Trophoblast cell (in vitro differentiated cells and primary cell): Measurements from ENCODE around the gene SF3A1.

ENCODE experiments used
- DNase-seq, 2 donors: peaks; one replicate each; pipeline ENCODE4 v3.0.0-alpha.2; 2016
- H2AFZ ChIP-seq: 2 replicates; pipeline ENCODE4 v1.6.1; 2013; ENCODE audit warnings: low read length, moderate library complexity, mild to moderate bottlenecking; ENCODE audit not compliant: insufficient read depth, poor library complexity
- H2AK5ac ChIP-seq: 2 replicates; pipeline ENCODE4 v1.6.1; 2013; ENCODE audit warnings: mild to moderate bottlenecking, low read length
- H2BK120ac ChIP-seq: 2 replicates; pipeline ENCODE4 v1.6.1; 2013; ENCODE audit warnings: low read length, mild to moderate bottlenecking, moderate library complexity; ENCODE audit not compliant: insufficient read depth, poor library complexity
- H2BK12ac ChIP-seq: 2 replicates; pipeline ENCODE4 v1.6.1; 2013; ENCODE audit warnings: mild to moderate bottlenecking, low read length, moderate library complexity
- H2BK5ac ChIP-seq: 2 replicates; pipeline ENCODE4 v1.6.1; 2013; ENCODE audit warnings: low read length, low read depth, moderate library complexity, mild to moderate bottlenecking; ENCODE audit not compliant: poor library complexity
- H3K14ac ChIP-seq: 2 replicates; pipeline ENCODE4 v1.6.1; 2013; ENCODE audit warnings: mild to moderate bottlenecking, low read length
- H3K18ac ChIP-seq: 2 replicates; pipeline ENCODE4 v1.6.1; 2013; ENCODE audit warnings: mild to moderate bottlenecking, low read length
- H3K23ac ChIP-seq: 2 replicates; pipeline ENCODE4 v1.6.1; 2013; ENCODE audit warnings: low read length
- H3K27ac ChIP-seq: 2 replicates; pipeline ENCODE4 v1.5.1; 2013; ENCODE audit warnings: low read depth, mild to moderate bottlenecking, inconsistent platforms, low read length, moderate library complexity
- H3K27me3 ChIP-seq: 2 replicates; pipeline ENCODE4 v1.6.1; 2013; ENCODE audit warnings: inconsistent platforms, mild to moderate bottlenecking, low read length, moderate library complexity; ENCODE audit not compliant: insufficient read depth
- H3K36me3 ChIP-seq, 2 experiments: 1 replicate in 1 of 2; 2 replicates in 1 of 2; pipeline ENCODE4 v1.6.1; 2013; ENCODE audit warnings: low read length in 2 of 2, mild to moderate bottlenecking in 2 of 2, moderate library complexity in 1 of 2; ENCODE audit not compliant: insufficient read depth in 2 of 2, control insufficient read depth in 1 of 2
- H3K4ac ChIP-seq: 2 replicates; pipeline ENCODE4 v1.6.1; 2013; ENCODE audit warnings: low read depth, mild to moderate bottlenecking, low read length, moderate library complexity
- H3K4me1 ChIP-seq, 2 experiments: 1 replicate in 1 of 2; 2 replicates in 1 of 2; pipeline ENCODE4 v1.6.1; 2013; ENCODE audit warnings: low read length in 2 of 2, mild to moderate bottlenecking in 2 of 2, moderate library complexity in 1 of 2; ENCODE audit not compliant: insufficient read depth in 2 of 2, control insufficient read depth in 1 of 2
- H3K4me2 ChIP-seq: 2 replicates; pipeline ENCODE4 v1.6.1; 2013; ENCODE audit warnings: inconsistent platforms, mild to moderate bottlenecking, low read length, moderate library complexity
- H3K4me3 ChIP-seq: 2 replicates; pipeline ENCODE4 v1.5.1; 2013; ENCODE audit warnings: mild to moderate bottlenecking, low read depth, low read length, inconsistent platforms
- H3K79me1 ChIP-seq: one replicate; pipeline ENCODE4 v1.6.1; 2013; ENCODE audit warnings: low read length
- H3K79me2 ChIP-seq: 2 replicates; pipeline ENCODE4 v1.6.1; 2013; ENCODE audit warnings: low read length, mild to moderate bottlenecking; ENCODE audit not compliant: control insufficient read depth, insufficient read depth, poor library complexity
- H3K9ac ChIP-seq: 2 replicates; pipeline ENCODE4 v1.6.1; 2013; ENCODE audit warnings: mild to moderate bottlenecking, low read length
- H3K9me3 ChIP-seq: 2 replicates; pipeline ENCODE4 v1.6.1; 2013; ENCODE audit warnings: low read depth, mild to moderate bottlenecking, control low read depth, inconsistent platforms, low read length; ENCODE audit not compliant: insufficient read depth
- H4K12ac ChIP-seq: 2 replicates; pipeline ENCODE4 v1.6.1; 2013; ENCODE audit warnings: low read depth, mild to moderate bottlenecking, low read length, moderate library complexity
- H4K8ac ChIP-seq: 2 replicates; pipeline ENCODE4 v1.6.1; 2013; ENCODE audit warnings: low read depth, mild to moderate bottlenecking, low read length, moderate library complexity
- H4K91ac ChIP-seq: one replicate; pipeline ENCODE4 v1.6.1; 2013; ENCODE audit warnings: low read depth, mild to moderate bottlenecking, low read length, moderate library complexity
- WGBS: extraction: QIAGEN DNeasy Blood & Tissue Kit; methylation state at CpG from one replicate; pipeline ENCODE4 v1.1.7; 2013; ENCODE audit warnings: missing lambda C conversion rate; ENCODE audit not compliant: insufficient read length, insufficient coverage; ENCODE audit errors: extremely low coverage; 5-methylcytosine and 5-hydroxymethylcytosine counted together

The SF3A1 gene

DNA sequence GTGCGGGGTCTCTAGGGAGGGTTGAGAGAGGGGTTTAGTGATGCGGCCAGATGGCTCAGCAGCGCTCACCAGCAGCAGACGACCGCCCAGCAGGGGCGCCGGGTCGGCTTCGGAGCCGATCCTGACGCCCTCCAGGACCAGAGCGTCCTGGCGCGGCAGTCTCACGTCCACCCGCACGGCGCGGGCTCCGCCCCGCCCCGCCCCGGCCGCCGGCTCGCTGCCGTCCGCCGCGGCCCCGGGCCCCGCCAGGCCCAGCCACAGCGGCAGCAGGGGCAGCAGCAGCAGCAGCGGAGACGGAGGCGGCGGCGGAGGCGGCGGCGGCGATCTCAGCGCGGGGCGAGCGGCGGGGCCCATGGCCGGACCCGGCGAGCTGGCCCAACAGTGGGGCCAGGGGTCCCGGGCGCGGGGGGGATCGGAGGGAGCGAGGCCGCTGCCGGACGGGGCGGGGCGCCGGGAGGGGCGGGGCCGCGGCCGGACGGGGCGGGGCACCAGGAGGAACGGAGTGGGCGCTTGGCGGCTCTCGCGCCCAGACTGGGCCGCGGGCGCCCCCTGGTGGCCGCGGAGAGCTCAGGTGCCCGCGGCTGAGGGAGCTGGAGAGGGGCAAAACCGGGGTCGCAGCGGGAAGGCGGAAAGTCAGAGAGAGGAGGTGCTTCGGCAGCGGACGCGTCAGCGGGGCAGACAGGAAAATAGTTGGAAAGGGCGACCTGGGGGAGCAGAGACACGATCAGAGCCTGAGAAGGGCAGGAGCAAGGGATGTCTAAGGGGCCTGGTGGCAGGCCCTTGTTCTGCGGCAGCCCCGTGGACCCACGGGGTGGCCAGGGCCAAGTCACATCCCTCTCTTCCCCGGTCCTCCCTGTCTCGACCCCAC is 30.5 kb upstream of the SF3A1 start, which contains the start of gene RNF215:
RNF215 (minus strand) TSS at position 452 of the 868 bp plus-strand sequence; CDS start at position 354, 98 bp downstream.
- no CpG with 5 or more reads among the region's 95 CpGs for WGBS
- no peaks in the 10 kb centered on the region for H3K79me2 ChIP-seq

DNA sequence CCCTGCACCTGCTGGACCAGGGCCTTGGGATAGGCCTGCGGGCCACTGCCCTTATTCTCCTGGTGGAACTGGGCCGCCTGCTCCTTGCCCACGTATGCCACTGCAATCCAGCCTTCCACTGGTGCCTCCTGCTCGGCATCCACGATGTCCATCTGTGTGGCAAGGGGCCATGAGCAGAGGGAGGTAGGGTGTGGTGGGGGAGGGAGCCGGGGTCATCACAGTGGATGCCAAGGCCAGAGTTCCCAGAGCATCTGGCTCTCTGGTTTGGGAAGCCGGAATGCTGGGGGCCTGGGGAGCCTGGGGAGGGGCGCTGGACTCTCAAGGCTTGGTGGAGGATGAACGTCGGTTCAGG is 29.9 kb upstream of the SF3A1 start:
- Histone ChIP-seq H3K4me3 (peak overlapping the region; percentile 82), H3K9me3 (peaks cover 9% of the 10 kb centered on the region), H4K91ac (peak overlapping the region; percentile 89), H3K4me2 (peak overlapping the region; percentile 65), H3K27ac (peak overlapping the region; percentile 24), H3K4ac (peak overlapping the region; percentile 70), H2AK5ac (peak overlapping the region; percentile 87), H3K27me3 (no peaks in the 10 kb centered on the region), H3K4me1 (peaks cover 5 to 9% of the 10 kb centered on the region in 2 experiments), H2BK12ac (no peak overlapping the region), H2AFZ (peak overlapping the region; percentile 53), H3K9ac (peak overlapping the region; percentile 42), H3K79me1 (peaks cover 6% of the 10 kb centered on the region), H3K36me3 (peaks cover 20% of the 10 kb centered on the region in 2 experiments), H2BK5ac (no peak overlapping the region), H4K8ac (peak overlapping the region; percentile 85), H3K79me2 (no peaks in the 10 kb centered on the region), H4K12ac (peak overlapping the region; percentile 72), H2BK120ac (no peak overlapping the region), H3K23ac (no peak overlapping the region), H3K18ac (peak overlapping the region; percentile 86), H3K14ac (peak overlapping the region; percentile 64)
- no CpG with 5 or more reads among the region's 10 CpGs for WGBS
- DNase-seq: no peak

More for the DNA sequence above, 30.5 kb upstream of the SF3A1 start, which contains the start of gene RNF215:
- no peaks in the 10 kb centered on the region for H3K27me3 ChIP-seq
- H3K27ac ChIP-seq: peak within 1 kb of the TSS; percentile 24
- H3K14ac ChIP-seq: peak within 1 kb of the TSS; percentile 82
- H3K4ac ChIP-seq: peak within 1 kb of the TSS; percentile 70
- H4K12ac ChIP-seq: peak within 1 kb of the TSS; percentile 72
- H2AFZ ChIP-seq: peak within 1 kb of the TSS; percentile 59
- H3K4me3 ChIP-seq: peak within 1 kb of the TSS; percentile 82
- H2BK5ac ChIP-seq: peak within 1 kb of the TSS; percentile 71
- H4K91ac ChIP-seq: peak within 1 kb of the TSS; percentile 89
- H3K9ac ChIP-seq: peak within 1 kb of the TSS; percentile 42
- peak within 1 kb of the TSS; percentile 87 for H2AK5ac ChIP-seq
- H3K18ac ChIP-seq: peak within 1 kb of the TSS; percentile 86
- no peak within 1 kb of the TSS for H2BK12ac ChIP-seq
- peak within 1 kb of the TSS; percentile 53 for H2BK120ac ChIP-seq
- DNase-seq: peak; percentile 79 to 90
- peaks cover 5 to 9% of the 10 kb centered on the region in 2 experiments for H3K4me1 ChIP-seq
- H3K23ac ChIP-seq: no peak within 1 kb of the TSS
- peaks cover 9% of the 10 kb centered on the region for H3K9me3 ChIP-seq
- H4K8ac ChIP-seq: peak within 1 kb of the TSS; percentile 85
- peak within 1 kb of the TSS; percentile 65 for H3K4me2 ChIP-seq
- H3K36me3 ChIP-seq: peaks cover 16 to 17% of the 10 kb centered on the region in 2 experiments
- peaks cover 6% of the 10 kb centered on the region for H3K79me1 ChIP-seq

DNA sequence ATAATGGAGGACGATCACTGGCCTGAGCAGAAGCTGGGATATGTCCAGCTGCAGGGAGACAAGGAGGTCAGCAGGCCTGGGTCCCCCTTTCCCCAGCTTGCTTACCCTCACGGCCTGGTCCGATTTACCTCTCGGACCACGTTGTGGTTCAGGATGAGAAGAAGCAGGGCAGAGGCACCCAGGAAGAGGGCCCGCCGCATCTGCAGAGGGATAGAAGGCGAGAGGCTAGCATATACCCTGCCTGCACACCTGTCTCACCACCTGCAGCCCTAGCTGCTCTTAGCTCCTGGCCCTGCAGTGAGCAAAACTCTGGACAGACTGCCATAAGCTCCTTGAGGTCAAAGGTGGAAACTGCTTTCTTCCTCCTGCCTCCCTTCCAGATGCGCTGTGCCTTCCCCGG is 29.2 kb upstream of the SF3A1 start:
- no peak overlapping the region for H2AFZ ChIP-seq
- H3K14ac ChIP-seq: no peak overlapping the region
- no peak overlapping the region for H3K4me3 ChIP-seq
- no peak overlapping the region for H2AK5ac ChIP-seq
- H3K18ac ChIP-seq: no peak overlapping the region
- H2BK120ac ChIP-seq: no peak overlapping the region
- H4K8ac ChIP-seq: no peak overlapping the region
- no peak overlapping the region for H3K9ac ChIP-seq
- WGBS: no CpG with 5 or more reads among the region's 10 CpGs
- no peak overlapping the region for H4K12ac ChIP-seq
- no peaks in the 10 kb centered on the region for H3K79me2 ChIP-seq
- peaks cover 26% of the 10 kb centered on the region in 2 experiments for H3K36me3 ChIP-seq
- DNase-seq: no peak
- H2BK12ac ChIP-seq: no peak overlapping the region
- H3K4me2 ChIP-seq: no peak overlapping the region
- no peak overlapping the region for H4K91ac ChIP-seq
- peaks cover 6% of the 10 kb centered on the region for H3K79me1 ChIP-seq
- H3K4me1 ChIP-seq: peaks cover 5 to 9% of the 10 kb centered on the region in 2 experiments
- no peak overlapping the region for H2BK5ac ChIP-seq
- no peak overlapping the region for H3K27ac ChIP-seq
- H3K23ac ChIP-seq: no peak overlapping the region
- peaks cover 6% of the 10 kb centered on the region for H3K9me3 ChIP-seq
- no peaks in the 10 kb centered on the region for H3K27me3 ChIP-seq
- no peak overlapping the region for H3K4ac ChIP-seq

DNA sequence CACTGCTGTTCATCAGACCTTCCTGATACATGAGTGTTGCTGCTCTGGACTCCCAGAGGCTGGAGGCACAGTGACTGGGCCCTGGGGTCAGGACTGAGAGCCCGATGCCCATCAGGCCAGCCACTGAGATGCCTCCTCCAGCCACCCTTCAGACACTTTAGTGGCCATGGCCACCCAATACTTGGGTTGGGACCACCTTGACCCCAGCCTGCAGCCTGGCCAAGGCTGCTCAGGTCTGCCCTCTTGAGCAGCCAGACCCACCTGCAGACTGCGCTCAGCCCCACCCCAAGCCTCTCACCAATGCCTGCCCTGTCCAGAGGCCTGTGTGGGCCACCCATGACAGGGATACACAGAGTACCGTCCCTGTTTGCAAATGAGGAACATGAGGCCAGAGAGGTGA is 26.4 kb upstream of the SF3A1 start:
- Histone ChIP-seq H2BK120ac (no peak overlapping the region), H3K79me2 (no peaks in the 10 kb centered on the region), H3K27me3 (no peaks in the 10 kb centered on the region), H3K4me3 (no peak overlapping the region), H2BK5ac (no peak overlapping the region), H4K91ac (no peak overlapping the region), H3K23ac (no peak overlapping the region), H3K14ac (no peak overlapping the region), H3K9me3 (peaks cover 3% of the 10 kb centered on the region), H4K12ac (no peak overlapping the region), H3K4me1 (peaks cover 5 to 9% of the 10 kb centered on the region in 2 experiments), H3K18ac (no peak overlapping the region), H2BK12ac (no peak overlapping the region), H2AK5ac (no peak overlapping the region), H3K27ac (no peak overlapping the region), H4K8ac (no peak overlapping the region), H3K79me1 (peaks cover 6% of the 10 kb centered on the region), H3K9ac (no peak overlapping the region), H3K4ac (no peak overlapping the region), H2AFZ (no peak overlapping the region), H3K4me2 (no peak overlapping the region), H3K36me3 (peaks cover 46 to 48% of the 10 kb centered on the region in 2 experiments)
- no CpG with 5 or more reads among the region's 3 CpGs for whole genome bisulfite sequencing
- DNase-seq: no peak
